HepG2 (cell line): ENCODE measurements around the gene CDC42EP5. TPM values are rescaled to one million over a fixed set of nuclear protein-coding genes. Genes with fewer than 3 reads are reported as not detected.

ENCODE experiments used
- ATF2 ChIP-seq: sonication (generic); formaldehyde crosslinking; IDR thresholded peaks from 2 replicates; pipeline ENCODE4 v1.4.0; 2020; ENCODE audit warnings: missing genetic modification reagents
- HOXA9 ChIP-seq: sonication (generic); formaldehyde crosslinking; IDR thresholded peaks from 2 replicates; pipeline ENCODE4 v1.8.1; 2022; ENCODE audit warnings: missing genetic modification reagents, mild to moderate bottlenecking, moderate library complexity, borderline replicate concordance
- MTF1 ChIP-seq: sonication (generic); formaldehyde crosslinking; IDR thresholded peaks from 2 replicates; pipeline ENCODE4 v1.5.0; 2020; ENCODE audit warnings: missing genetic modification reagents
- NFE2L2 ChIP-seq: fragments of 150-350 bp; IDR thresholded peaks from 2 replicates; pipeline ENCODE4 v1.6.1; 2014; ENCODE audit warnings: low read length
- REST ChIP-seq, 2 experiments: IDR thresholded peaks; 2 replicates each; pipeline ENCODE4 v1.6.1; 2011 to 2012; ENCODE audit warnings: low read length in 2 of 2, borderline replicate concordance in 1 of 2, low read depth in 1 of 2, mild to moderate bottlenecking in 1 of 2, moderate library complexity in 1 of 2
- SNAPC4 ChIP-seq: sonication (generic); formaldehyde crosslinking; IDR thresholded peaks from 2 replicates; pipeline ENCODE4 v1.4.0; 2020; ENCODE audit warnings: mild to moderate bottlenecking, missing genetic modification reagents
- SYNCRIP ChIP-seq: fragments of 200-400 bp; formaldehyde crosslinking; IDR thresholded peaks from 2 replicates; pipeline ENCODE4 v1.6.1; 2018; ENCODE audit warnings: mild to moderate bottlenecking, low read depth, low read length; ENCODE audit not compliant: insufficient read depth
- U2AF1 ChIP-seq: fragments of 200-400 bp; formaldehyde crosslinking; optimal IDR thresholded peaks from 2 replicates; pipeline ENCODE3; 2017; ENCODE audit warnings: mild to moderate bottlenecking, low read depth, low read length
- ZBTB1 ChIP-seq: sonication (generic); formaldehyde crosslinking; IDR thresholded peaks from 2 replicates; pipeline ENCODE4 v1.4.0; 2020; ENCODE audit warnings: missing genetic modification reagents, borderline replicate concordance
- ZNF143 ChIP-seq: sonication (generic); formaldehyde crosslinking; IDR thresholded peaks from 2 replicates; pipeline ENCODE4 v1.4.0; 2020; ENCODE audit warnings: missing genetic modification reagents
- ZNF235 ChIP-seq: sonication (generic); formaldehyde crosslinking; IDR thresholded peaks from 2 replicates; pipeline ENCODE4 v1.8.1; 2023; ENCODE audit warnings: mild to moderate bottlenecking, missing genetic modification reagents, borderline replicate concordance
- ZNF333 ChIP-seq: sonication (generic); formaldehyde crosslinking; IDR thresholded peaks from 2 replicates; pipeline ENCODE4 v1.4.0; 2020; ENCODE audit warnings: mild to moderate bottlenecking, missing genetic modification reagents, borderline replicate concordance
- ZNF577 ChIP-seq: sonication (generic); formaldehyde crosslinking; IDR thresholded peaks from 2 replicates; pipeline ENCODE4 v1.4.0; 2020; ENCODE audit warnings: mild to moderate bottlenecking, low read depth, missing genetic modification reagents, borderline replicate concordance
- ZNF720 ChIP-seq: sonication (generic); formaldehyde crosslinking; IDR thresholded peaks from 2 replicates; pipeline ENCODE4 v1.4.0; 2020; ENCODE audit warnings: missing genetic modification reagents
- ZNF878 ChIP-seq: sonication (generic); formaldehyde crosslinking; IDR thresholded peaks from 2 replicates; pipeline ENCODE4 v1.8.1; 2023; ENCODE audit warnings: mild to moderate bottlenecking, missing genetic modification reagents, moderate library complexity
- polyA plus RNA-seq, 8 experiments: library from polyadenylated mRNA; depleted of rRNA in 3 of 8; stranded (reverse) in 7 of 8; unstranded in 1 of 8; fragments of >200 nt; fragmentation: Illumina TruSeq in 4 of 8; extraction: Trizol in 4 of 8; gene quantifications; 2 replicates each; pipeline versions ENCODE4 v1.2.1 to v1.2.3, GENCODE V29; 2011 to 2016; ENCODE audit warnings: low read depth in 4 of 8, missing spikeins in 1 of 8, mixed read lengths in 1 of 8; ENCODE audit not compliant: insufficient read depth in 1 of 8
- total RNA-seq, 5 experiments: library from RNA; depleted of rRNA; stranded (reverse); fragments of >200 nt; fragmentation: Illumina TruSeq; extraction: Trizol; gene quantifications; 2 replicates each; pipeline ENCODE4 v1.2.3, GENCODE V29; 2016; ENCODE audit warnings: low read depth in 1 of 5

Gene CDC42EP5
- total and polyA plus RNA-seq, 2 of the 13 experiments (the other 11 are each of a cell fraction or from before 2014, with no cell fraction given) = 0.41 to 1.6 TPM

GRCh38 chr19:54517483-54517882 lies 44.4 kb upstream of the CDC42EP5 start (continued):
- no peak for TF ChIP-seq ZBTB1 (CRISPR knock-in tag)
- no peak for TF ChIP-seq ZNF577 (CRISPR knock-in tag)
- no peak for TF ChIP-seq ZNF720
- 0 out of 2 replicates have a peak, but pooled peaks have one; percentile 47 for TF ChIP-seq MTF1 (CRISPR knock-in tag)
- no peak for TF ChIP-seq ZNF333
- TF ChIP-seq HOXA9 (CRISPR knock-in tag) = no peak
- TF ChIP-seq ZNF235 (CRISPR knock-in tag) = no peak
- peak; percentile 93 to 99 for TF ChIP-seq REST (IDR thresholded peaks at IDR 0.05; ENCODE audit: borderline replicate concordance in 1 of 2, low read depth in 1 of 2, low read length in 2 of 2)
- TF ChIP-seq U2AF1 = no peak
- TF ChIP-seq SYNCRIP = no peak
- no peak for TF ChIP-seq ZNF143 (CRISPR knock-in tag)
- TF ChIP-seq ATF2 = peak; percentile 55; the same call in 1 of the 2 replicates
- TF ChIP-seq NFE2L2 = no peak
- no peak for TF ChIP-seq SNAPC4
- peak; percentile 32; the same call in 1 of the 2 replicates for TF ChIP-seq ZNF878 (CRISPR knock-in tag)
